ENCODE measurements around the gene HRK. TPM values are rescaled to one million over a fixed set of nuclear protein-coding genes. Genes with fewer than 3 reads are reported as not detected.

HRK gene
- total RNA-seq, 1 experiment from 2014 or later = 3.5 TPM

- no peak for DNase-seq (ENCODE audit: low spot score)
- Mint-ChIP-seq H3K9me3 (no peaks in the 10 kb centered on the region), H3K36me3 (peaks cover 11% of the 10 kb centered on the region), H3K27me3 (ENCODE audit: low read depth) (no peaks in the 10 kb centered on the region), H3K27ac (0 out of 2 replicates have a peak overlapping the region, but pooled peaks have one; percentile 33), H3K4me3 (no peak overlapping the region), H3K4me1 (peaks cover 5% of the 10 kb centered on the region)
- ATAC-seq = no peak
- ChIA-PET POLR2A (no interaction called here), CTCF (no interaction called here)
- TF ChIP-seq, protein P1, sequence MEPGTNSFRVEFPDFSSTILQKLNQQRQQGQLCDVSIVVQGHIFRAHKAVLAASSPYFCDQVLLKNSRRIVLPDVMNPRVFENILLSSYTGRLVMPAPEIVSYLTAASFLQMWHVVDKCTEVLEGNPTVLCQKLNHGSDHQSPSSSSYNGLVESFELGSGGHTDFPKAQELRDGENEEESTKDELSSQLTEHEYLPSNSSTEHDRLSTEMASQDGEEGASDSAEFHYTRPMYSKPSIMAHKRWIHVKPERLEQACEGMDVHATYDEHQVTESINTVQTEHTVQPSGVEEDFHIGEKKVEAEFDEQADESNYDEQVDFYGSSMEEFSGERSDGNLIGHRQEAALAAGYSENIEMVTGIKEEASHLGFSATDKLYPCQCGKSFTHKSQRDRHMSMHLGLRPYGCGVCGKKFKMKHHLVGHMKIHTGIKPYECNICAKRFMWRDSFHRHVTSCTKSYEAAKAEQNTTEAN (CRISPR knock-in tag; IDR thresholded peaks at IDR 0.05) = no peak
- TF ChIP-seq CREB1 (CRISPR knock-in tag; IDR thresholded peaks at IDR 0.05) = no peak
- no peak for TF ChIP-seq ZNF219 (CRISPR knock-in tag; IDR thresholded peaks at IDR 0.05; ENCODE audit: borderline replicate concordance)
- TF ChIP-seq NFYB (CRISPR knock-in tag; conservative IDR thresholded peaks at IDR 0.05; ENCODE audit: low read depth) = no peak
- TF ChIP-seq, protein P2, sequence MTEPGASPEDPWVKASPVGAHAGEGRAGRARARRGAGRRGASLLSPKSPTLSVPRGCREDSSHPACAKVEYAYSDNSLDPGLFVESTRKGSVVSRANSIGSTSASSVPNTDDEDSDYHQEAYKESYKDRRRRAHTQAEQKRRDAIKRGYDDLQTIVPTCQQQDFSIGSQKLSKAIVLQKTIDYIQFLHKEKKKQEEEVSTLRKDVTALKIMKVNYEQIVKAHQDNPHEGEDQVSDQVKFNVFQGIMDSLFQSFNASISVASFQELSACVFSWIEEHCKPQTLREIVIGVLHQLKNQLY (CRISPR knock-in tag; IDR thresholded peaks at IDR 0.05) = no peak
- no peak for TF ChIP-seq RORB (CRISPR knock-in tag; IDR thresholded peaks at IDR 0.05)
Measured at GRCh38 chr12:116835484-116835883, 45.8 kb downstream of the HRK start.

DNA sequence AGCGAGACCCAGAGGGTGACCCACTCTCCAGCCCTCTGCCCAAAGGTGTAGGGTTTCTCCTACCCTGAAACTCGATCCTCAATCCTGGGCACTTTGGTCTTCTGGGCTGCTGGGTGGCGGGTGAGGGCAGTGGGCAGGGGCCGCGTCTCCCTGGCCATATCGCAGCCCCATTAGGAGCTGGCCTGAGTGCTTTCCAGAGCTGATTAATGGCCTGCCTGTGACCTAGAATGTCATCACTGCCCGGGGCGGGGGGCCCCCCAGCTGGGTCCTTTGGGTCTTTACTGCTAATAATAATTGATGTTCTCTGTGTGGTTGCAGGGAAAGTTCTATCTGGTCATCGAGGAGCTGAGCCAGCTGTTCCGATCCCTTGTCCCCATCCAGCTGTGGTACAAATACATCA is 47.8 kb downstream of the HRK start:
- ATAC-seq = no peak; the same call in 1 of the 2 replicates
- H3K27ac Mint-ChIP-seq = peak overlapping the region; percentile 53; the same call in 1 of the 2 replicates
- POLR2A ChIA-PET = no interaction called here
- no peak overlapping the region for H3K4me3 Mint-ChIP-seq
- no peaks in the 10 kb centered on the region for H3K9me3 Mint-ChIP-seq
- H3K27me3 Mint-ChIP-seq (ENCODE audit: low read depth) = no peaks in the 10 kb centered on the region
- peaks cover 5% of the 10 kb centered on the region for H3K4me1 Mint-ChIP-seq
- CTCF ChIA-PET = interaction anchor here (0.6 to 0.9 kb wide), 3 partner anchors 9 to 286 kb away, joined by 3 to 6 read pairs (median 3); no protein-coding TSS in a partner anchor
- peaks cover 11% of the 10 kb centered on the region for H3K36me3 Mint-ChIP-seq
- no peak for DNase-seq (ENCODE audit: low spot score)
- TF ChIP-seq FOXK1 (CRISPR knock-in tag; IDR thresholded peaks at IDR 0.05) = no peak
- no peak for TF ChIP-seq ZNF232 (CRISPR knock-in tag; IDR thresholded peaks at IDR 0.05)
- no peak for TF ChIP-seq NR3C1 (CRISPR knock-in tag; conservative IDR thresholded peaks at IDR 0.05; ENCODE audit: low read depth)
- TF ChIP-seq NR2C2 (CRISPR knock-in tag; IDR thresholded peaks at IDR 0.05) = no peak
- no peak for TF ChIP-seq HMGA2 (CRISPR knock-in tag; IDR thresholded peaks at IDR 0.05)
- TF ChIP-seq RORB (CRISPR knock-in tag; IDR thresholded peaks at IDR 0.05) = no peak
- no peak for TF ChIP-seq SP1 (CRISPR knock-in tag; conservative IDR thresholded peaks at IDR 0.05)
- TF ChIP-seq, protein P2 (CRISPR knock-in tag; IDR thresholded peaks at IDR 0.05) = no peak
- TF ChIP-seq, protein P3, sequence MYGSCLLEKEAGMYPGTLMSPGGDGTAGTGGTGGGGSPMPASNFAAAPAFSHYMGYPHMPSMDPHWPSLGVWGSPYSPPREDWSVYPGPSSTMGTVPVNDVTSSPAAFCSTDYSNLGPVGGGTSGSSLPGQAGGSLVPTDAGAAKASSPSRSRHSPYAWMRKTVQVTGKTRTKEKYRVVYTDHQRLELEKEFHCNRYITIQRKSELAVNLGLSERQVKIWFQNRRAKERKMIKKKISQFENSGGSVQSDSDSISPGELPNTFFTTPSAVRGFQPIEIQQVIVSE (CRISPR knock-in tag; IDR thresholded peaks at IDR 0.05; ENCODE audit: borderline replicate concordance) = no peak
- TF ChIP-seq, protein P4, sequence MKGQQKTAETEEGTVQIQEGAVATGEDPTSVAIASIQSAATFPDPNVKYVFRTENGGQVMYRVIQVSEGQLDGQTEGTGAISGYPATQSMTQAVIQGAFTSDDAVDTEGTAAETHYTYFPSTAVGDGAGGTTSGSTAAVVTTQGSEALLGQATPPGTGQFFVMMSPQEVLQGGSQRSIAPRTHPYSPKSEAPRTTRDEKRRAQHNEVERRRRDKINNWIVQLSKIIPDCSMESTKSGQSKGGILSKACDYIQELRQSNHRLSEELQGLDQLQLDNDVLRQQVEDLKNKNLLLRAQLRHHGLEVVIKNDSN (CRISPR knock-in tag; IDR thresholded peaks at IDR 0.05) = no peak
- TF ChIP-seq ZNF263 (CRISPR knock-in tag; IDR thresholded peaks at IDR 0.05; ENCODE audit: low read depth) = no peak
- no peak for TF ChIP-seq ZNF416 (CRISPR knock-in tag; IDR thresholded peaks at IDR 0.05)
- TF ChIP-seq ZNF425 (CRISPR knock-in tag; conservative IDR thresholded peaks at IDR 0.05) = no peak
- TF ChIP-seq, protein P5, sequence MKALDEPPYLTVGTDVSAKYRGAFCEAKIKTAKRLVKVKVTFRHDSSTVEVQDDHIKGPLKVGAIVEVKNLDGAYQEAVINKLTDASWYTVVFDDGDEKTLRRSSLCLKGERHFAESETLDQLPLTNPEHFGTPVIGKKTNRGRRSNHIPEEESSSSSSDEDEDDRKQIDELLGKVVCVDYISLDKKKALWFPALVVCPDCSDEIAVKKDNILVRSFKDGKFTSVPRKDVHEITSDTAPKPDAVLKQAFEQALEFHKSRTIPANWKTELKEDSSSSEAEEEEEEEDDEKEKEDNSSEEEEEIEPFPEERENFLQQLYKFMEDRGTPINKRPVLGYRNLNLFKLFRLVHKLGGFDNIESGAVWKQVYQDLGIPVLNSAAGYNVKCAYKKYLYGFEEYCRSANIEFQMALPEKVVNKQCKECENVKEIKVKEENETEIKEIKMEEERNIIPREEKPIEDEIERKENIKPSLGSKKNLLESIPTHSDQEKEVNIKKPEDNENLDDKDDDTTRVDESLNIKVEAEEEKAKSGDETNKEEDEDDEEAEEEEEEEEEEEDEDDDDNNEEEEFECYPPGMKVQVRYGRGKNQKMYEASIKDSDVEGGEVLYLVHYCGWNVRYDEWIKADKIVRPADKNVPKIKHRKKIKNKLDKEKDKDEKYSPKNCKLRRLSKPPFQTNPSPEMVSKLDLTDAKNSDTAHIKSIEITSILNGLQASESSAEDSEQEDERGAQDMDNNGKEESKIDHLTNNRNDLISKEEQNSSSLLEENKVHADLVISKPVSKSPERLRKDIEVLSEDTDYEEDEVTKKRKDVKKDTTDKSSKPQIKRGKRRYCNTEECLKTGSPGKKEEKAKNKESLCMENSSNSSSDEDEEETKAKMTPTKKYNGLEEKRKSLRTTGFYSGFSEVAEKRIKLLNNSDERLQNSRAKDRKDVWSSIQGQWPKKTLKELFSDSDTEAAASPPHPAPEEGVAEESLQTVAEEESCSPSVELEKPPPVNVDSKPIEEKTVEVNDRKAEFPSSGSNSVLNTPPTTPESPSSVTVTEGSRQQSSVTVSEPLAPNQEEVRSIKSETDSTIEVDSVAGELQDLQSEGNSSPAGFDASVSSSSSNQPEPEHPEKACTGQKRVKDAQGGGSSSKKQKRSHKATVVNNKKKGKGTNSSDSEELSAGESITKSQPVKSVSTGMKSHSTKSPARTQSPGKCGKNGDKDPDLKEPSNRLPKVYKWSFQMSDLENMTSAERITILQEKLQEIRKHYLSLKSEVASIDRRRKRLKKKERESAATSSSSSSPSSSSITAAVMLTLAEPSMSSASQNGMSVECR (CRISPR knock-in tag; IDR thresholded peaks at IDR 0.05; ENCODE audit: borderline replicate concordance) = no peak
- no peak for TF ChIP-seq ETV6 (CRISPR knock-in tag; IDR thresholded peaks at IDR 0.05)
- TF ChIP-seq CTCF (IDR thresholded peaks at IDR 0.05) = no peak
